Gastrocnemius medialis (tissue), 4 donors: ENCODE results near the gene TMEM131L. TPM values are rescaled to one million over a fixed set of nuclear protein-coding genes. Genes with fewer than 3 reads are reported as not detected.
A peak's percentile ranks its signal among the peaks of the same experiment; 100 is the strongest.

Source experiments
- ATAC-seq, 2 donors: fragments of 150-250 bp; one replicate each; pipeline ENCODE4 v1.9.1; 2016
- DNase-seq, 2 donors: peaks; one replicate each; pipeline ENCODE4 v3.0.0-alpha.2; 2019
- H3K27ac ChIP-seq, 4 donors: fragments of 200-600 bp; sonication (generic); 1 replicate in 1 of 4; 2 replicates in 3 of 4; pipeline ENCODE4 v1.5.1; 2016 to 2018; ENCODE audit warnings: mild to moderate bottlenecking in 2 of 4, moderate library complexity in 1 of 4
- H3K27me3 ChIP-seq, 3 donors: fragments of 200-600 bp; sonication (generic) in 2 of 3; 1 replicate in 1 of 3; 2 replicates in 2 of 3; pipeline versions ENCODE4 v1.5.1 to v1.6.0; 2016 to 2019; ENCODE audit warnings: mild to moderate bottlenecking in 1 of 3, moderate library complexity in 1 of 3
- H3K36me3 ChIP-seq, 2 donors: fragments of 200-600 bp; sonication (generic) in 1 of 2; one replicate each; pipeline ENCODE4 v1.5.1; 2017 to 2018
- H3K4me1 ChIP-seq, 2 donors: fragments of 200-600 bp; sonication (generic) in 1 of 2; one replicate each; pipeline ENCODE4 v1.5.1; 2016 to 2017; ENCODE audit warnings: mild to moderate bottlenecking in 2 of 2
- H3K4me3 ChIP-seq, 4 donors: fragments of 200-600 bp; sonication (generic) in 3 of 4; 1 replicate in 1 of 4; 2 replicates in 3 of 4; pipeline ENCODE4 v1.5.1; 2016 to 2019; ENCODE audit warnings: mild to moderate bottlenecking in 2 of 4
- H3K9me3 ChIP-seq, 3 donors: fragments of 200-600 bp; sonication (generic) in 2 of 3; 1 replicate in 1 of 3; 2 replicates in 2 of 3; pipeline ENCODE4 v1.5.1; 2016 to 2019
- CTCF ChIP-seq, 5 experiments: fragments of 450-650 bp in 3 of 5; fragments of 200-600 bp in 2 of 5; sonication (generic) in 2 of 5; IDR thresholded peaks in 4 of 5; conservative IDR thresholded peaks in 1 of 5; 1 replicate in 4 of 5; 2 replicates in 1 of 5; pipeline ENCODE4 v1.5.1; 2016 to 2019; ENCODE audit warnings: antibody characterized with exemption in 5 of 5, mild to moderate bottlenecking in 3 of 5, moderate library complexity in 3 of 5
- POLR2A ChIP-seq, 2 donors: fragments of 450-650 bp; IDR thresholded peaks; one replicate each; pipeline ENCODE4 v1.6.1; 2017; ENCODE audit warnings: antibody characterized with exemption in 2 of 2, mild to moderate bottlenecking in 2 of 2, moderate library complexity in 2 of 2
- in situ Hi-C, 4 donors: fragments of 200-750 bp; cut with MboI; loops; one replicate each; pipeline versions ENCODE4 v1.15.0 to v1.8.0; 2017; ENCODE audit warnings: low sequenced_read_pairs in 4 of 4
- intact Hi-C: fragments of 100-400 bp; cut with DNase I; formaldehyde crosslinking; loops from one replicate; pipeline ENCODE4 v1.15.1; 2023; ENCODE audit warnings: low total_unique reads
- total RNA-seq, 4 donors: library from RNA; depleted of rRNA; stranded (reverse); fragments of >200 nt; gene quantifications; one replicate each; pipeline versions ENCODE4 v1.1.0 to v1.2.3, GENCODE V29; 2016

Gene TMEM131L
- total RNA-seq, 4 donors from 2014 or later = 4.6 to 21.4 (median 9.5) TPM

GRCh38 chr4:153523164-153523796, 57.1 kb downstream of the TMEM131L start:
- peaks cover 47 to 59% of the 10 kb centered on the region in 2 donors for H3K4me1 ChIP-seq
- in situ Hi-C loops (no loop called here), intact Hi-C loops (no loop called here)

GRCh38 chr4:153523941-153524386, 57.8 kb downstream of the TMEM131L start:
- no peak for DNase-seq
- Histone ChIP-seq H3K4me3 (no peak overlapping the region), H3K36me3 (no peaks in the 10 kb centered on the region), H3K27me3 (no peaks in the 10 kb centered on the region), H3K9me3 (no peaks in the 10 kb centered on the region), H3K27ac (peak overlapping the region; percentile 14 to 76 (median 52)), H3K4me1 (peaks cover 48 to 59% of the 10 kb centered on the region in 2 donors)
- TF ChIP-seq POLR2A (IDR thresholded peaks at IDR 0.05) = no peak
- intact Hi-C loops (no loop called here), in situ Hi-C loops (no loop called here)
- ATAC-seq = no peak

More at GRCh38 chr4:153523164-153523796, 57.1 kb downstream of the TMEM131L start:
- DNase-seq (no peak), ATAC-seq (no peak)
- H3K9me3 ChIP-seq = no peaks in the 10 kb centered on the region
- H3K36me3 ChIP-seq = no peaks in the 10 kb centered on the region
- no peak overlapping the region for H3K4me3 ChIP-seq
- TF ChIP-seq POLR2A (IDR thresholded peaks at IDR 0.05) (no peak), CTCF (IDR thresholded peaks at IDR 0.05 in 4 of 5, conservative IDR thresholded peaks at IDR 0.05 in 1 of 5) (no peak)
- H3K27ac ChIP-seq = peak overlapping the region; percentile 14 to 76 (median 52)
- H3K27me3 ChIP-seq = no peaks in the 10 kb centered on the region

- H3K9me3 ChIP-seq = no peaks in the 10 kb centered on the region
- no peak overlapping the region for H3K4me3 ChIP-seq
- no peak for ATAC-seq
- in situ Hi-C loops = no loop called here
- H3K27me3 ChIP-seq = no peaks in the 10 kb centered on the region
- H3K4me1 ChIP-seq = peaks cover 48 to 59% of the 10 kb centered on the region in 2 donors
- intact Hi-C loops = no loop called here
- H3K36me3 ChIP-seq = no peaks in the 10 kb centered on the region
- no peak for TF ChIP-seq POLR2A (IDR thresholded peaks at IDR 0.05)
- TF ChIP-seq CTCF (IDR thresholded peaks at IDR 0.05 in 4 of 5, conservative IDR thresholded peaks at IDR 0.05 in 1 of 5) = no peak
- peak overlapping the region; percentile 14 to 76 (median 52) for H3K27ac ChIP-seq
- DNase-seq = no peak
These were observed 58.5 kb downstream of the TMEM131L start for GRCh38 chr4:153524682-153525081.

- intact Hi-C loops = loop anchor here (2.0 kb wide), 1 partner anchor 61 kb away; the partner anchor contains the start of gene TMEM131L
- no peak overlapping the region for H3K4me3 ChIP-seq
- no peaks in the 10 kb centered on the region for H3K36me3 ChIP-seq
- TF ChIP-seq POLR2A (IDR thresholded peaks at IDR 0.05) (no peak), CTCF (IDR thresholded peaks at IDR 0.05 in 4 of 5, conservative IDR thresholded peaks at IDR 0.05 in 1 of 5) (no peak)
- H3K9me3 ChIP-seq = no peaks in the 10 kb centered on the region
- peak overlapping the region in 3 of 4 donors; percentile 77 to 83 (median 83) for H3K27ac ChIP-seq
- no peaks in the 10 kb centered on the region for H3K27me3 ChIP-seq
- in situ Hi-C loops = no loop called here
- DNase-seq (no peak), ATAC-seq (no peak)
- peaks cover 64 to 80% of the 10 kb centered on the region in 2 donors for H3K4me1 ChIP-seq
These were observed 61.5 kb downstream of the TMEM131L start for GRCh38 chr4:153527690-153528089.

- intact Hi-C loops = loop anchor here (2.0 kb wide), 1 partner anchor 62 kb away; the partner anchor contains the start of gene TMEM131L
- in situ Hi-C loops = no loop called here
- Histone ChIP-seq H3K9me3 (no peaks in the 10 kb centered on the region), H3K36me3 (no peaks in the 10 kb centered on the region), H3K4me1 (peaks cover 71 to 78% of the 10 kb centered on the region in 2 donors), H3K4me3 (no peak overlapping the region), H3K27ac (peak overlapping the region; percentile 77 to 83 (median 83)), H3K27me3 (no peaks in the 10 kb centered on the region)
- DNase-seq = no peak
- TF ChIP-seq POLR2A (IDR thresholded peaks at IDR 0.05) (no peak), CTCF (IDR thresholded peaks at IDR 0.05 in 4 of 5, conservative IDR thresholded peaks at IDR 0.05 in 1 of 5) (no peak)
- ATAC-seq = no peak
These were observed 62.7 kb downstream of the TMEM131L start for GRCh38 chr4:153528705-153529485.
